ENCODE data around the gene ADM5.

ADM5 gene, protein sequence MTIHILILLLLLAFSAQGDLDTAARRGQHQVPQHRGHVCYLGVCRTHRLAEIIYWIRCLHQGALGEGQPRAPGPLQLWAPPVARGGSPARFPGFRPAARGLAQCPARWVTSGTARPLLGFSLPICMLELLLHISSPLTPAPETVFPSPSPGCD

DNA sequence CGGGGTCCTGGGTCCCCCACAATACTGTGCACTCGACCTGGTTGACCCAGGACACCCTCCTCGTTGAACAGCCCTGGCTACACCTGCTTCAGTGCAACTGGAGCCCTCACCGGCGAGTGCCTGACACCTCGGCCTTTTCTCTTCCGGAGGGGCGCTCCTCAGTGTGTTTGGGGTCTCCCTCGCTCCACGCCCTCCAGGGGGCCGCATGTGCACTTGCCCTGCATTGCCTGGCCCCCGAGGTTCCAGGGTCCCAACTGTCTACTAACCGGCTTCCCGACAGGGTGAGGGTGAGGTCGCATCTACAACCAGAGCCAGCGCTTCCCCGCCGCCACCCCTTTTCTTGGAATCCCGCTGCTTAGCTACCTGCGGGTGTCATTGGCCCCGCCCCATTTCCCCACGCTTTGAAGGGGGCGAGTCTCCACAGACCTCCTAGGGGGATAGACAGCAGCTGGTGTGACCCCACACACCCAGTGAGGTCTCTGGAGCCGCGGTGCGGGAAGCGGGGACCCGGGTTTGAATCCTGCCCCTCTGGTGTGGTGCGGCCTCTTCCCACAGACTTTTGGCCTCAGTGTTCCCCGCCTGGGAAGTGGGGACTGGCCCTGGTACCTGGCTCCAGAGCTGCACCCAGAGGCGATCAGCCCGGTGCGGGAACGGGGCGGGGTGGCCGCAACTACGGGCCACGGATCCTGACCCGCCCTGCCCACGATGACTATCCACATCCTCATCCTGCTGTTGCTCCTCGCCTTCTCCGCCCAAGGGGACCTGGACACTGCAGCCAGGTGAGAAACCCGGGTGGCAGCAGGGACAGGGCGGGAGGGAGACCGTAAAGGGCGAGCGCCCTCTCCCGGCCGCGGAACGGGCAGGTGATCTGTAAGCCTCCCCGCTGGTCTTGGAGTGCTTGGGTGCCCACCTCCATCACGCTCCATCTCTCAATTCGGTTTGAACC, at the start of gene ADM5:
Gene ADM5, plus strand, starts transcription at position 462 of the 946 bp plus-strand sequence. Its CDS starts 244 bp downstream, at position 706.
- peak; percentile 58 for DNase-seq

DNA sequence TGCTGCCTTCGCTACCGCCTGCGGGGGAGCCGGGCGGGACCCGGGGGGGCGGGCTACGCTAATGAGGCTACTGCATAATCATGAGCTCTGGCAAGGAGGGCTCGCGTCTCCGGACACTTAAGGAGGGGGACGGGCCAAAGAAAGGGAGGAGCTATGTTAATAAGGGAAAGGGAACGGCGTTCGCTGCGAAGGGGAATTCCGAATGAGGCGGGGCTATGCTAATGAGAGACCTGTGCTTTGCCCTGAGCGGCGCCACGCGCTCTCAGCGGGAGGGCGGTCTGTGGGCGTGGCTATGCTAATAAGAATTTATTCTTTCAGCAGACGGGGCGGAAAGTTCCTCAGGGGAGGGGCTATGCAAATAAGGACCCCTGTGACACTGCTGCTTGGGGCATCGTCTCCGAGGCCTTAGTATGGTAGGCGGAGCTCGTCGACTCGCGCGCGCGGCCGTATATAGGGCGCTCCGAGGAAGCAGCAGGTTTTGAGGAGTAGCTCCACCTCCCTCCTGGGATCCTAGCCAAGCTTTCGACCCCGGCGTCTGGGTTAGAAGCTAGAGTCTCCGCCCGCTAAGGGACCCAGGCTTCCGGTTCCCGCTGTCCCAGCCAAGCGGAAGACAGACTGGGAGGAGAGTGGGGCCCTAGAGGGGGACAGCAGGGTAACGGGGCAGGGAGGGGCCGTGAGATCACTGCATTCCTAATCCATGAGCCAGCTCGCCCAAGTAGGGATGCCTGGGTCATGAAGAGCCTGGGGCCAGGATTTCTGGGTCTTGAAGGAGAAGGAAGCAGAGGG, 49.1 kb upstream of the ADM5 start, which contains the start of gene RRAS:
Gene RRAS, minus strand, starts transcription at position 31 of the 786 bp plus-strand sequence. CDS start 45 bp downstream, outside the sequence.
- peak; percentile 100 for DNase-seq

DNA sequence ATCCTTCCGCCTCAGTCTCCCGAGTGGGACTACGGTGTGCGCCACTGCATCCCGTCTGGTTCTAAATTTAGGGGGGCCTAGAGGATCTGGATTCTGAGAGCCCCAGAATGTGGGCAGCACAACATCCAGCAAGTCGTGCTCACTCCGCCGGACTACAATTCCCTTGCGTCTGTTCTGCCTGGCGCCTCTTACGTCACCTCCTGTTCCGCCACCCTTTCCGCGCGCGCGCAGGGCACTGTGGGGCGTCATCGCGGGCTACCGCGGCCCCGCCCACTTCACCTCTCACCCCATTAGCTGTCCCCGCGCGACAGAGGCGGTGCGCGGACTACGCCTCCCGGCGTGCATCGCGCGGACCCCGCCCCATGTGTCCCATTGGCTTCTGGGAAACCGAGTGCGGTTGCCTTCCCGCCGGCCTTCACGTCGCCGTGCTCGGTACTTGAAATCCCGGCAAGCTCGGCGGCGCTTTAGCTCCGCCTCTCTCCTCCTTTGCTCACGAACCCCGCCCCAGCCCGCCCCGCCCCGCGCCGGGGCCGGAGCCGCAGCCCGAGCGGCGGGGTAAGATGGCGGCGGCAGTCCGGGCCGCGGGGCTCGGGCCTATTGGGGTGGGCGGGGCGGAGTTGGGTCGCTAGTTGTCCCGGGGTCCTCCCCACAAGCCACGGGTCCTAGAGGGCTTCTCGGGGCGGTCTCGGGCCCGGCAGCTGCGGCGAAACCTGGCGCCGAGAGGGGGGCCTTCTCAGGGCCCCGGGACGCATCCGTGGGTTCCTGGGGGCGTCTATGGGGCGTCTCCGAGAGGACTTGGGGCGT, 47.5 kb upstream of the ADM5 start, which contains the start of gene SCAF1:
Gene SCAF1, plus strand, starts transcription at position 522 of the 804 bp plus-strand sequence. CDS start 2,818 bp downstream, outside the sequence.
- DNase-seq = peak; percentile 99

DNA sequence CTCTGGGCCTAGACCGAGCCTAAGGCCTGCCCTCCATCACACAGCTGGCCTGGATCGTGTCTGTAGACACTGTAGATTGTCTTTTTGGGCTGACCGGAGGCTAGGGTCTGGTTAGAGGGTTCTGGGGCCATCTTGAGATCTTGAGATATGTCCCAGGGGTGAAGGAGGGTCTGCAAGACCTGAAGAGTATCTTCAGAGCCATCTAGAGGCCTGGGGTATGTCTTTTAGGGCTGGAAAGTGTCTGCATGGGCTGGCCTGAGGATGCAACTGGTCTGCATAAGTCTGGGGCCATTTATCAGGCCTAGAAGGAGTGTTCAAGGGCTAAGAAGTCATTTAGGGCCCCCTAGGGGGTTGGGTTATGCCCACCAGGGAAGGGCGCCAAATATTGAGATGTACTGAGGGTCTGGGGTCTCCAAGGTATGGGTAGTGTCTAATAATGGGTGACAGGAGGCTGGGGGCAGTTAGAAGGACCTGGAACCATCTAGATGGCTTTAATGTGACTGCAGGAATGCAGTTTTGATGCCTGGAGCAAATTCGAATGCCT, 46.8 kb upstream of the ADM5 start:
- DNase-seq = no peak

DNA sequence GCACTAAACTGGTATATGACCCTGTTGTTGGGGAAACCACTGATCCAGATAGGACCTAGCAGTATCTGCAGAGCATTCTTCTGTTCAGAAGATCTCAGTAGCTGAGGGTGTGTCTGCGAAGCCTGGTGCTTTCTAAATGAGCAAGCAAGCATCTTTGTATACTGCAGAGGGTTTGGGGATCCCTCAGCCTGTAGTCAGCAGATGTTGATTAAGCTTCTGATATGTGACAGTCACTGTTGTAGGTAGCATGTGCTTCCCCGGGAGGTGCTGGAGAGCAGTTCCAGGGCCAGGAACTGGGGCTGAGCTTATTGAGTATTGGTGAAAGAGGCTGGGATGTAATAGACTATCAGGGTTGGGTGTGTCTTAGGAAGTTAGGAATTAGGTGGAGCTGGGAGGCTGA, 45.9 kb upstream of the ADM5 start:
- DNase-seq = no peak

DNA sequence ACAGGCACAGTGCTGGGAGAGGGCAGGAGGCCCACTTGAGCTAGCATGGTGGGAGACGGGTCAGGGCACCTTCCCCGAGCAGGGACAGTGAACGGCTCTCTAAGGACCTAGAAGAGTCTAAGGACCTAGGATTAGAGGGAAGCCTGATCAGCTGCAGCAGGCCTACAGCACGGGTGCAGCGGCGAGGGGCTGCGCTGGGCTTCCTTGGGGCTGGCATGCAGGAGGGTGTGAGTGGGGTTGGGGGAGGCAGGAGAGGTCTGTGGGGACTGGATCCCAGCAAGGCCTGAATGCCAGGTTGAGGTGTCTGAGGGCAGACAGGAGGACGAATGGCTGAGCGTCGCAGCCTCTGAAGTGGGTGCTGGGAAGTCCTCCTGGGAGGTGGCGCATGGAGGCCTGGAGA, 43.8 kb upstream of the ADM5 start:
- no peak for DNase-seq

DNA sequence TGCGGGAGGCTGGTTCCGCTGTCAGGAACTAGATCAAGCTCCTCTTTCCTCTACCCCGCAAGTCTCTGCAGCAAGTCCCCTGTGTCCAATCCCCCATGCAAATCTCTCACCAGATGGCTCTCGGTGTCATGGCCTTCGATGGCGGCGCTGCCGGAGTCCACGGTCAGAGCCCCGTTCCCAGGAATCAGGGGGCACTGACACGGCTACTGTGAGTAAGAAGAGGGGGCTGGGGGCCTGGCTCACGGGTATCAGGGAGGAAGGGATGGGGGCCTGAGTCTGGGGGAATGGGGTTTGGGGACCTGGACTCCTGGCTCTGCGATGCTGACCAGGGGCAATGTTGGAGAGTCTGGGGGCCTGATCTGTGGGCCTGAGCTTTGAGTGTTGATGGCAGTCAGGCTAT, 43.4 kb upstream of the ADM5 start:
- no peak for DNase-seq

DNA sequence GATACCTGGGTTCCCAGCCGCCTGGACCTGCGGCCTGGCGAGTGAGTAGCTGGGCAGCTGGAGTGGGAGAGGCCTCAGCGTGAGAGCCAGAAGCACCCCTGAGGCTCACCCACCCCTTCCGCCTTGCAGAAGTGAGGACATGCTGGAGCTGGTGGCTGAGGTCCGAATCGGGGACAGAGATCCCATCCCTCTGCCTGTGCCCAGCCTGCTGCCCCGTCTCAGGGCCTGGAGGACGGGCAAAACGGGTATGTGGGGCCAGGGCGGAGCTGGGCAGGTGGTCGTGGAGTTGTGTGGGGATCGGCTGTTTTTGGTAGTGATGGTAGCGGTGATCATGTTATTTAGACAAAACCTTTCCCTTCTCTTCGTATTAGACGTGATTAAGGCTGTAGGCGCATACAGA, 42.8 kb upstream of the ADM5 start:
- no peak for DNase-seq

DNA sequence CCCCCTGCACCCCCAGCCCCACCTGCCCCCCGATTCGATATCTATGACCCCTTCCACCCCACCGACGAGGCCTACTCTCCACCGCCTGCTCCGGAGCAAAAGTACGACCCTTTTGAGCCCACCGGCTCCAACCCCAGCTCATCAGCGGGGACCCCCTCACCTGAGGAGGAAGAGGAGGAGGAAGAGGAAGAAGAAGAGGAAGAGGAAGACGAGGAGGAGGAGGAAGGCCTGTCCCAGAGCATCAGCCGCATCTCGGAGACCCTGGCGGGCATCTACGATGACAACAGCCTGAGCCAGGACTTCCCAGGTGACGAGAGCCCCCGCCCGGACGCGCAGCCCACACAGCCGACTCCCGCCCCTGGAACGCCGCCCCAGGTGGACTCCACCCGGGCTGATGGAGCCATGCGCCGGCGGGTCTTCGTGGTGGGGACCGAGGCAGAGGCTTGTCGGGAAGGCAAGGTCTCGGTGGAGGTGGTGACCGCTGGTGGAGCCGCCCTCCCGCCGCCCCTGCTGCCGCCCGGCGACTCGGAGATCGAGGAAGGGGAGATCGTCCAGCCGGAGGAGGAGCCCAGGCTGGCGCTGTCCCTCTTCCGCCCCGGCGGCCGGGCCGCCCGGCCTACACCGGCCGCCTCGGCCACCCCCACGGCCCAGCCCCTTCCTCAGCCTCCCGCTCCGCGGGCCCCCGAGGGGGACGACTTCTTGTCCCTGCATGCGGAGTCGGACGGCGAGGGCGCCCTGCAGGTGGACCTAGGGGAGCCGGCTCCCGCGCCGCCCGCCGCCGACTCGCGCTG, 38.2 kb upstream of the ADM5 start:
- DNase-seq = no peak

DNA sequence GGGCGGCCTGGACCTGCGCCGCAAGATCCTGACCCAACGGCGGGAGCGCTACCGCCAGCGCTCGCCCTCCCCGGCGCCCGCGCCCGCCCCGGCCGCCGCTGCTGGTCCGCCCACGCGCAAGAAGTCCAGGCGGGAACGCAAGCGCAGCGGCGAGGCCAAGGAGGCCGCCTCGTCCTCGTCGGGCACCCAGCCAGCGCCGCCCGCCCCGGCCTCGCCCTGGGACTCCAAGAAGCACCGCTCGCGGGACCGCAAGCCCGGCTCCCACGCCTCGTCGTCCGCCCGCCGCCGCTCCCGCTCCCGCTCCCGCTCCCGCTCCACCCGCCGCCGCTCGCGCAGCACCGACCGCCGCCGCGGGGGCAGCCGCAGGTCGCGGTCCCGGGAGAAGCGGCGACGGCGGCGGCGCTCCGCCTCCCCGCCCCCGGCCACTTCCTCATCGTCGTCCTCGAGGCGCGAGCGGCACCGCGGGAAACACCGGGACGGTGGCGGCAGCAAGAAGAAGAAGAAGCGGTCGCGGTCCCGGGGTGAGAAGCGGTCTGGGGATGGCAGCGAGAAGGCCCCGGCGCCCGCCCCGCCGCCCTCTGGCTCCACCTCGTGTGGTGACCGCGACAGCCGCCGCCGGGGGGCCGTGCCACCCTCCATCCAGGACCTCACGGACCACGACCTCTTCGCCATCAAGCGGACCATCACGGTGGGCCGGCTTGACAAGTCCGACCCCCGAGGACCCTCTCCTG, 37.4 kb upstream of the ADM5 start:
- DNase-seq = no peak

DNA sequence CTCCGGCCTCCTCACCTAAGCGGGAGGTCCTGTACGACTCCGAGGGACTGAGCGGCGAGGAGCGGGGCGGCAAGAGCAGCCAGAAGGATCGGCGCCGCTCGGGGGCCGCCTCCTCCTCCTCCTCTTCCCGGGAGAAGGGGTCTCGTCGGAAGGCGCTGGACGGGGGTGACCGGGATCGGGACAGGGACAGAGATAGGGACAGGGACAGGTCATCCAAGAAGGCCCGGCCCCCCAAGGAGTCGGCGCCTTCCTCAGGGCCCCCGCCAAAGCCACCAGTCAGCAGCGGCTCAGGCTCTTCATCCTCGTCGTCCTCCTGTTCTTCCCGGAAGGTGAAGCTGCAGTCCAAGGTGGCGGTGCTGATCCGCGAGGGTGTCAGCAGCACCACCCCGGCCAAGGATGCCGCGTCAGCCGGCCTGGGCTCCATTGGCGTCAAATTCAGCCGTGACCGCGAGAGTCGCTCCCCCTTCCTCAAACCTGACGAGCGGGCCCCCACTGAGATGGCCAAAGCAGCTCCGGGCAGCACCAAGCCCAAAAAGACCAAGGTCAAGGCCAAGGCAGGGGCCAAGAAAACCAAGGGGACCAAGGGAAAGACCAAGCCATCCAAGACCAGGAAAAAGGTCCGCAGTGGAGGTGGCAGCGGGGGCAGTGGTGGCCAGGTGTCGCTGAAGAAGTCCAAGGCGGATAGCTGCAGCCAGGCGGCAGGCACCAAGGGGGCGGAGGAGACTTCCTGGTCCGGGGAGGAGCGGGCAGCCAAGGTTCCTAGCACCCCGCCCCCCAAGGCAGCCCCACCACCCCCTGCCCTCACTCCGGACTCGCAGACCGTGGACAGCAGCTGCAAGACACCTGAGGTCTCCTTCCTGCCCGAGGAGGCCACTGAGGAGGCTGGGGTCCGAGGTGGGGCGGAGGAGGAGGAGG, 36.6 kb upstream of the ADM5 start:
- no peak for DNase-seq

DNA sequence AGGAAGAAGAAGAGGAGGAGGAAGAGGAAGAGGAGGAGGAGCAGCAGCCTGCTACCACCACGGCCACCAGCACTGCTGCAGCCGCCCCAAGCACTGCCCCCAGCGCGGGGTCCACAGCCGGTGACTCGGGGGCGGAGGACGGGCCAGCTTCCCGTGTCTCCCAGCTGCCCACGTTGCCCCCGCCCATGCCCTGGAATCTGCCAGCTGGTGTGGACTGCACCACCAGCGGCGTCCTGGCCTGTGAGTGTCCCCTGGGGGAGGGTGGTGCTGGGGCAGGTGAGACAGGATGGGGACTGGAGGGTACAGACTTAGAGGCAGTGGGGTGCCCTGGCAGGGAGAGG, 36.0 kb upstream of the ADM5 start:
- no peak for DNase-seq

DNA sequence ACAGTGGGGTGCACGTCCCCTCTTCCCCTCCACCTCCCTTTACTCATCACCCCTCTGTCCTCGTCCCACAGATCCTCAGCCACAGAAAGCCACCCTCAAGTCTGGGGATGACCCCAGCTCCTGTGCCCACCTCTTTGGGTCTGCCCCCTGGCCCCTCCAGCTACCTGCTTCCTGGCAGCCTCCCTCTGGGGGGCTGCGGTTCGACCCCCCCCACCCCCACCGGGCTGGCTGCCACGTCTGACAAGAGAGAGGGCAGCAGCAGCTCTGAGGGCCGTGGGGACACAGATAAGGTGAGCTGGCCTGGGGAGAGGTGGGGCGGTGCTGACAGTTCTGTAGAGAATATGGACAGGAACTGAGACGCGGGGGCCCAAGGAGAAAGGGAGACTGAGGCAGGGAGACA, 34.8 kb upstream of the ADM5 start:
- no peak for DNase-seq

DNA sequence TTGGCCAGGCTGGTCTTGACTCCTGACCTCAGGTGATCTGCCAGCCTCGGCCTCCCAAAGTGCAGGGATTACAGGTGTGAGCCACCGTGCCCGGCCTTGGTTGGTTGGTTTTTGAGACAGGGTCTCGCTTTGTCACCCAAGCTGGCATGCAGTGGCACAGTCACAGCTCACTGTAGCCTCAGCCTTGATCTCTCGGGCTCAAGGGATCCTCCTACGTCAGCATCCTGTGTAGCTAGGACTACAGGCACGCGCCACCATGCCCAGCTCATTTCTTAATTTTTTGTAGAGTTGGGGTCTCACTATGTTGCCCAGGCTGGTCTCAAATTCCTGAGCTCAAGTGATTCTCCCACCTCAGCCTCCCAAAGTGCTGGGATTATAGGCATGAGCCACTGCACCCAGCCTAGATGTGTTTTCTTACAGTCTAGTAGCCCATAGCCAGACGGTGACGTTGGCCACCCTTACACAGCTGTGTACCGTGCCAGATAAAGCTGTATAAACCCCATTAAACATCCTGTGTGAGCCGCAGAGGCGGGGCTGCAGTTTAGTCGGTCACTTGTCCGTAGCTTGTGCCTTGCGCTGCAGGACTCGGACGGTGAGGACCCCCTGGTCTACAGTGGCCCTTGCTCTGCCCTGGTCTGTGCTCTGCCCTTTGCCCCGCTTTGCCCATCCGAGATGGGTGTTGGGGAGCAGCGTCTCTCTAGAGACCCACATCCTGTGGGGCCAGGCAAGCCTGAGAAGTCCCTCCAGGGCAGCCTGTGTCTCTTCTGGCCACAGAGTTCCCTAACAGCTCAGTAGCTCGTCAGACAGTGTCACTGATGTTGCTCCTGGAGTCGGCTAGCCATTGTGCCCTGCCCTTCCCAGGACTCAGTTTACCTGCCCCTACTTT, 33.6 kb upstream of the ADM5 start:
- DNase-seq = no peak

DNA sequence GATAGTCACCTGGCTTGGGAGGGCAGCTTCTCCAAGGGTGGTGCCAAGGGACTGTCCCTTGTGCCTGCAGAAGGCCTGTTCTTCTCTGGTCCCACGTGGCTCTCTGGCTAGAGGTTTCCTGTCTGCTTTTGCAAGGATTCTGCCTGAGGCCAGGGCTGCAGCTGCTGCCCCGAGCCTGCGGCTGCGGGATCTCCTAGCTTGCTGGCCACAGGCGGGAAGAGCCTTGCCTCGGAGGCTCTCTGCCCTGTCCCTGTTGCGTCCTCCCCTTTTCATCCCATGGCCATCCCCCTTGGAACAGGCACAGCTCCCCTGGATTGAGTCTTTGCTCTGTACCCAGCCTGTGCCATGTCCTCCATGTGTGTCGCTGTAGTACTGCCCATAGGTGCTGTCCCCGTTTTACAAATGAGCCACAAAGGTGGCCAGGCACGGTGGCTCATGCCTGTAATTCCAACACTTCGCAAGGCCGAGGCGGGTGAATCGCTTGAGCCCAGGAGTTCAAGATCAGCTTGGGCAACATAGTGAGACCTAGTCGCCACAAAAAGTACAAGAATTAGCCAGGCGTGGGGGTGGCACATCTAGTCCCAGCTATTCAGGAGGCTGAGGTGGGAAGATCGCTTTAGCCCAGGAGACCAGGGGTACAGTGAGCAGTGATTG, 32.8 kb upstream of the ADM5 start:
- no peak for DNase-seq

DNA sequence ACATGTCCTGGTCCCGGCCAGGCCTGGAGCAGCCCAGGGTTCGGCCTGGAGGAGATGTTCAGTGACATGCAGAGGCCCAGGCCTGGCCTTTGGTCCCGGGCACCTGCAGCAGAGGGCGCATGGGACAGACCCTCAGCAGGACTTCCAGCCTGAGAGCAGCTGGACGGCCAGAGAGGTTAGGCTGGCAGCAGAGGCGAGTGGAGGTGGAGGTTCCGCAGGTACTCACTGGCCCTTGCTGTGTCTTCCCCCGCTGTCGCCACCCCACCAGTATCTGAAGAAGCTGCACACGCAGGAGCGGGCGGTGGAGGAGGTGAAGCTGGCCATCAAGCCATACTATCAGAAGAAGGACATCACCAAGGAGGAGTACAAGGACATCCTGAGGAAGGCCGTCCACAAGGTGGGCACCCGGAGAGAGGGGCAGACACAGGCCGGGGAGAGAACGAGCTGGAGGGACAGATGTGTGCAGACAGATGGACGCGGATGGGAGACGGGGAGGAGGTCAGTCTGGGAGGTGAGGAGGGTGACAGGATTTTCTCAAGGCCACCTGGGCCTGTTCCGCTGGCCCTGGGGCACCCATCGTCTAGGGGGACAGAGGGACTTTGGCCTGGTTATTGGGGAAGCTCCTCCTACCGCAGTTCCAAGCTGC, 31.8 kb upstream of the ADM5 start:
- no peak for DNase-seq

DNA sequence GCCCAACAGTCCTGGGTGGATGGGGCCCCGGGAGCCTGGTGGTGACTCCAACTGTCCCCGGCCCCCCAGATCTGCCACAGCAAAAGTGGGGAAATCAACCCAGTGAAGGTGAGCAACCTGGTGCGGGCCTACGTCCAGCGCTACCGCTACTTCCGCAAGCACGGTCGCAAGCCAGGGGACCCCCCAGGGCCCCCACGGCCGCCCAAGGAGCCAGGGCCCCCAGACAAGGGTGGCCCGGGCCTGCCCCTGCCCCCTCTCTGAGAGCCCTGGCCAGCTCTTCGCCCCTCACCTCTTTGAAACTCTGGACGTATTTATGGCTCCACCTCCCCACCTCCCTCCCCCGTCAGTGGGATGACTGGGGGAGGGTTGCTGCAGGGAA, 31.3 kb upstream of the ADM5 start:
- no peak for DNase-seq
